Parathyroid adenoma (tissue), 2 donors: ENCODE measurements around the gene RAB20.

Experiments used
- H2AFZ ChIP-seq: fragments of 300-600 bp; sonication (generic); one replicate; pipeline ENCODE4 v1.7.0; 2017; ENCODE audit warnings: antibody characterized with exemption, mild to moderate bottlenecking
- H3K27ac ChIP-seq: fragments of 300-600 bp; sonication (generic); one replicate; pipeline ENCODE4 v1.7.0; 2017
- H3K27me3 ChIP-seq: fragments of 300-600 bp; sonication (generic); one replicate; pipeline ENCODE4 v1.7.0; 2017; ENCODE audit warnings: low read length; ENCODE audit not compliant: control insufficient read depth, insufficient read depth
- H3K36me3 ChIP-seq: fragments of 300-600 bp; sonication (generic); one replicate; pipeline ENCODE4 v1.7.0; 2017; ENCODE audit warnings: low read length; ENCODE audit not compliant: control insufficient read depth, insufficient read depth
- H3K4me1 ChIP-seq: fragments of 300-600 bp; sonication (generic); one replicate; pipeline ENCODE4 v1.7.0; 2017; ENCODE audit warnings: control low read depth
- H3K4me2 ChIP-seq: fragments of 300-600 bp; sonication (generic); one replicate; pipeline ENCODE4 v1.7.0; 2017; ENCODE audit warnings: low read length
- H3K4me3 ChIP-seq: fragments of 300-600 bp; sonication (generic); one replicate; pipeline ENCODE4 v1.7.0; 2017; ENCODE audit warnings: low read depth, low read length
- H3K79me2 ChIP-seq: fragments of 300-600 bp; sonication (generic); one replicate; pipeline ENCODE4 v1.7.0; 2017; ENCODE audit warnings: control low read depth
- H3K9ac ChIP-seq: fragments of 300-600 bp; sonication (generic); one replicate; pipeline ENCODE4 v1.7.0; 2017; ENCODE audit warnings: mild to moderate bottlenecking
- H3K9me3 ChIP-seq: fragments of 300-600 bp; sonication (generic); one replicate; pipeline ENCODE4 v1.7.0; 2017; ENCODE audit warnings: low read length; ENCODE audit not compliant: control insufficient read depth
- TF ChIP-seq, protein P1 (sequence below): fragments of 300-600 bp; sonication (generic); IDR thresholded peaks from one replicate; pipeline ENCODE4 v1.7.0; 2017; ENCODE audit warnings: antibody characterized with exemption, mild to moderate bottlenecking
- donor health status: primary hyperparathyroidism.

Gene RAB20

DNA sequence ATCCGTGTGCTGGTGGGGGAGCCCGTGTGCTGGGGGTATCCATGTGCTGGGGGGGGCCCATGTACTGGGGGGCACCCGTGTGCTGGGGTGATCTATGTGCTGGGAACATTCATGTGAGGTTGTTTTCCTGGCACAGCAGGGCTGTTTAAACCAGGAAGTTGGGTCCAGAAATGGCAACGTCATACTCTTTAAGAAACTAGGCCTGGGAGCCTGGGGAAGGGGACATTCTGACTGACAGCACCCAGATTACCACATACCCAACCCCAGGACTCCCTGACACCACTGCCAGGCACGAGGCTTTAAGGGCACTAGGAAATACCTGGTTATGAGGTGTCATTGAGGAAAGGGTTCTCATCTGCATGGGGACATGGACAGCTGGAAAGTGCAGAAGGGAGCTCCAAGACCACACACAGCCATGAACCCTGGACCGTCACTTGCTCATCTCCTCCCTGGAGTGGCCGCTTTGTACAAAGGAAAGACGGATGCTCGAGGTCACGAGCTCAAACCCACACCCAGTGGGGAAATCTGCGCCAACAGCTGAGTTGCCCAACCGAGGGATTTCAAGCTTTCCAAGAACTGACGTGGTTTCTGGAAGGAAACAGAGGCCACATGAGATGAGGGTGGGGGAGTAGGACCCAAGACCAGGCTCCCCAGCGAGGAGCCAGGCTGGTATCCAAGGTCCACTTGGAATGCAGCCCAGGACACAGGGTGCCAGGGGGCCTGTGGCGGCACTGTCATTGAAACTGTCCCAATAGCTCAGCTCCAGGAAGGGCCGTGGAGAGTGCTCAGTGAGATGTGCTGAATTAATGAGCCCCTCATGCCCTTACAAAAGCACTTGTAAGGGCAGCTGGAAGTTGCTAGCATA lies 40.9 kb downstream of the RAB20 start:
- H3K36me3 ChIP-seq: no peaks in the 10 kb centered on the region
- H3K27me3 ChIP-seq: no peaks in the 10 kb centered on the region
- H3K9me3 ChIP-seq: no peaks in the 10 kb centered on the region
- H3K4me2 ChIP-seq: no peak overlapping the region
- no peak overlapping the region for H2AFZ ChIP-seq
- no peak overlapping the region for H3K4me3 ChIP-seq
- H3K9ac ChIP-seq: no peak overlapping the region
- TF ChIP-seq, protein P1, sequence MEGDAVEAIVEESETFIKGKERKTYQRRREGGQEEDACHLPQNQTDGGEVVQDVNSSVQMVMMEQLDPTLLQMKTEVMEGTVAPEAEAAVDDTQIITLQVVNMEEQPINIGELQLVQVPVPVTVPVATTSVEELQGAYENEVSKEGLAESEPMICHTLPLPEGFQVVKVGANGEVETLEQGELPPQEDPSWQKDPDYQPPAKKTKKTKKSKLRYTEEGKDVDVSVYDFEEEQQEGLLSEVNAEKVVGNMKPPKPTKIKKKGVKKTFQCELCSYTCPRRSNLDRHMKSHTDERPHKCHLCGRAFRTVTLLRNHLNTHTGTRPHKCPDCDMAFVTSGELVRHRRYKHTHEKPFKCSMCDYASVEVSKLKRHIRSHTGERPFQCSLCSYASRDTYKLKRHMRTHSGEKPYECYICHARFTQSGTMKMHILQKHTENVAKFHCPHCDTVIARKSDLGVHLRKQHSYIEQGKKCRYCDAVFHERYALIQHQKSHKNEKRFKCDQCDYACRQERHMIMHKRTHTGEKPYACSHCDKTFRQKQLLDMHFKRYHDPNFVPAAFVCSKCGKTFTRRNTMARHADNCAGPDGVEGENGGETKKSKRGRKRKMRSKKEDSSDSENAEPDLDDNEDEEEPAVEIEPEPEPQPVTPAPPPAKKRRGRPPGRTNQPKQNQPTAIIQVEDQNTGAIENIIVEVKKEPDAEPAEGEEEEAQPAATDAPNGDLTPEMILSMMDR: no peak
- no peak overlapping the region for H3K27ac ChIP-seq
- peaks cover 5% of the 10 kb centered on the region for H3K4me1 ChIP-seq
- no peaks in the 10 kb centered on the region for H3K79me2 ChIP-seq

DNA sequence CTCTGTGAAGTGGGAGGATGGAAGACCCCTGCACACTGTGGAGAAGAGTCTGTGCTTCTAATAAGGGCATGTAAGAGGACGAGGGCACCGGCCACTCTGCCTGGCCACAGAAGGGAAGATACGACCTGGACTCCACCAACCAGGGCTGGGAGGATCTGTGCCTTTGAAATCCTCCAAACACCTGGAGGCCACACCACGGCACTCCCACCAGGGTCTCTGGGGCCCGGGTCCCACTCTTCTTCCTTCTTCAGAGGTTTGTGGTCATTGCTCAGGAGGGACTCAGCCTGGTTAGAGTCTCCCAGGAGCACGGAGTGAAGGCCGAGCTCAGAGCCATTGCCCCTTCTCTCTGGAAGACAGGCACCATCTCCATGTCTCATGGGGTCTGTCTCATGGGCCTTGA lies 42.0 kb downstream of the RAB20 start:
- Histone ChIP-seq H3K4me1 (peaks cover 2% of the 10 kb centered on the region), H3K4me3 (no peak overlapping the region), H3K9ac (no peak overlapping the region), H3K4me2 (no peak overlapping the region), H2AFZ (no peak overlapping the region), H3K79me2 (no peaks in the 10 kb centered on the region), H3K27me3 (no peaks in the 10 kb centered on the region), H3K36me3 (no peaks in the 10 kb centered on the region), H3K9me3 (no peaks in the 10 kb centered on the region), H3K27ac (no peak overlapping the region)
- TF ChIP-seq, protein P1: no peak

DNA sequence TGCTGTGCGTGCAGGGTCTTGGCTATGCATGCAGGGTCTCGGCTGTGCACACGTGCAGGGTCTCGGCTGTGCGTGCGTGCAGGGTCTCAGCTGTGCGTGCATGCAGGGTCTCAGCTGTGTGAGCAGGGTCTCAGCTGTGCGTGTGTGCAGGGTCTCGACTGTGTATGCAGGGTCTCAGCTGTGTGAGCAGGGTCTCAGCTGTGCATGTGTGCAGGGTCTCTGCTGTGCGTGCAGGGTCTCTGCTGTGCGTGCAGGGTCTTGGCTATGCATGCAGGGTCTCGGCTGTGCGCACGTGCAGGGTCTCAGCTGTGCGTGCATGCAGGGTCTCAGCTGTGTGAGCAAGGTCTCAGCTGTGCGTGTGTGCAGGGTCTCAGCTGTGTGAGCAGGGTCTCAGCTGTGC lies 42.5 kb downstream of the RAB20 start:
- H2AFZ ChIP-seq: no peak overlapping the region
- no peaks in the 10 kb centered on the region for H3K36me3 ChIP-seq
- no peaks in the 10 kb centered on the region for H3K27me3 ChIP-seq
- H3K79me2 ChIP-seq: no peaks in the 10 kb centered on the region
- H3K4me1 ChIP-seq: no peaks in the 10 kb centered on the region
- H3K4me3 ChIP-seq: no peak overlapping the region
- TF ChIP-seq, protein P1: no peak
- no peak overlapping the region for H3K27ac ChIP-seq
- H3K4me2 ChIP-seq: no peak overlapping the region
- no peaks in the 10 kb centered on the region for H3K9me3 ChIP-seq
- H3K9ac ChIP-seq: no peak overlapping the region

DNA sequence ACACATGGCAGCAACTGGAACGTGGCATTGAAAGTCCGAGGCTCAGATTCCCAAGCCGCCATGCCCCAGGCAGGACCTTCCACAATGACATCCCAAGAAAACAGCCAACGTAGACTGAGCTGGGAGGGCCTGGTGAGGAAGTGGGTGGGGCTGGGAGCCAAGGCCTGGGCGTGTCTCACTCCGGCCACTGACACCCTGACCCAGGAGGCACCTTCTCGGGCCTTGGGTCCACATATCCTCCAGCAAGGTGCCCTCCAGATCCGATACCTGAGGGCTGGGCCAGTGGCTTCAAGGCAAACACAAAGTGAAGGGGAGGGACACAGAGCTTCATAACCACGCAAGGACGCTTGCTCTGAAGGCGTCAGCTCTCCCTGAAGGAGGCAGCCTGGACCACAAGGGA lies 43.0 kb downstream of the RAB20 start:
- Histone ChIP-seq H3K27me3 (no peaks in the 10 kb centered on the region), H3K36me3 (no peaks in the 10 kb centered on the region), H2AFZ (no peak overlapping the region), H3K9ac (no peak overlapping the region), H3K9me3 (no peaks in the 10 kb centered on the region), H3K27ac (no peak overlapping the region), H3K4me2 (no peak overlapping the region), H3K79me2 (no peaks in the 10 kb centered on the region), H3K4me3 (no peak overlapping the region), H3K4me1 (no peaks in the 10 kb centered on the region)
- TF ChIP-seq, protein P1: no peak

DNA sequence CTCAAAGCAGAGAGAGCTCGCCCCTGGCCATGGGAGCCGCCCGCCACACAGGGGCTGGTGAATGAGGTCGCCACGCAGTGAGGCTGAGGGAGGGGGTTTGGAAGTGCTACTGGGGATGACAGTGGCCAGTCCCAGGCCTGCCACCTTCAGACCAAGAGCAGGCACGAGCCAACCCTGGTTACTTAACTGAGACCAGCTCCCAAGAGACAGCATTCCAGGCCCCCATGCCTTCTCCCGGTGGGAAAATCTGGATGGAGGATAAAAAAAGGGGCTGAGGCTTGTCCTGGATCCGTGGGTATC lies 43.3 kb downstream of the RAB20 start:
- Histone ChIP-seq H3K4me2 (no peak overlapping the region), H3K4me1 (no peaks in the 10 kb centered on the region), H3K4me3 (no peak overlapping the region), H3K9ac (no peak overlapping the region), H3K27me3 (no peaks in the 10 kb centered on the region), H3K27ac (no peak overlapping the region), H3K79me2 (no peaks in the 10 kb centered on the region), H3K9me3 (no peaks in the 10 kb centered on the region), H2AFZ (no peak overlapping the region), H3K36me3 (no peaks in the 10 kb centered on the region)
- TF ChIP-seq, protein P1: no peak
